Keratinocyte (primary cell): ENCODE results near the gene ACSM3. TPM values are rescaled to one million over a fixed set of nuclear protein-coding genes. Genes with fewer than 3 reads are reported as not detected.

Experiments used
- DNase-seq: peaks from one replicate; pipeline ENCODE4 v3.0.0-alpha.2; 2011; ENCODE audit warnings: low read depth, missing footprints, low spot score
- FAIRE-seq: peaks from 2 replicates; lab custom pipeline; 2011; peaks lifted over from hg19 to GRCh38; lab: Jason Lieb, UNC
- H2AFZ ChIP-seq: 2 replicates; pipeline ENCODE4 v1.6.0; 2012; ENCODE audit warnings: low read length, control low read depth, inconsistent platforms; ENCODE audit not compliant: control insufficient read depth
- H3K27ac ChIP-seq: 2 replicates; pipeline ENCODE4 v1.5.1; 2011; ENCODE audit warnings: low read length; ENCODE audit not compliant: control insufficient read depth, insufficient read depth
- H3K27me3 ChIP-seq: 3 replicates; pipeline ENCODE4 v1.6.0; 2011; ENCODE audit warnings: low read length; ENCODE audit not compliant: control insufficient read depth, insufficient read depth; ENCODE audit errors: extremely low read depth
- H3K36me3 ChIP-seq, 2 experiments: 2 replicates in 1 of 2; 3 replicates in 1 of 2; pipeline ENCODE4 v1.5.1; 2011; ENCODE audit warnings: low read length in 2 of 2, mild to moderate bottlenecking in 1 of 2; ENCODE audit not compliant: control insufficient read depth in 2 of 2, insufficient read depth in 2 of 2; ENCODE audit errors: extremely low read depth in 1 of 2
- H3K4me1 ChIP-seq: 3 replicates; pipeline ENCODE4 v1.5.1; 2011; ENCODE audit warnings: low read length; ENCODE audit not compliant: control insufficient read depth, insufficient read depth; ENCODE audit errors: extremely low read depth
- H3K4me2 ChIP-seq: 3 replicates; pipeline ENCODE4 v1.6.0; 2011; ENCODE audit warnings: low read depth, low read length; ENCODE audit not compliant: control insufficient read depth, insufficient read depth; ENCODE audit errors: extremely low read depth
- H3K4me3 ChIP-seq, 3 experiments: fragments of 200-600 bp in 1 of 3; sonication (generic) in 1 of 3; 2 replicates in 2 of 3; 3 replicates in 1 of 3; pipeline ENCODE4 v1.5.1; 2011 to 2016; ENCODE audit warnings: low read length in 3 of 3, mild to moderate bottlenecking in 3 of 3, control low read depth in 2 of 3, inconsistent platforms in 1 of 3, low read depth in 1 of 3, mixed read lengths in 1 of 3, mixed run types in 1 of 3, moderate library complexity in 1 of 3; ENCODE audit not compliant: control insufficient read depth in 2 of 3, insufficient read depth in 2 of 3; ENCODE audit errors: extremely low read depth in 1 of 3
- H3K79me2 ChIP-seq: 2 replicates; pipeline ENCODE4 v1.6.0; 2012; ENCODE audit warnings: low read length; ENCODE audit not compliant: control insufficient read depth, insufficient read depth
- H3K9ac ChIP-seq: 3 replicates; pipeline ENCODE4 v1.6.0; 2011; ENCODE audit warnings: low read length; ENCODE audit not compliant: control insufficient read depth, insufficient read depth; ENCODE audit errors: extremely low read depth
- H3K9me1 ChIP-seq: 3 replicates; pipeline ENCODE4 v1.6.0; 2011; ENCODE audit warnings: low read length; ENCODE audit not compliant: control insufficient read depth, insufficient read depth; ENCODE audit errors: extremely low read depth
- H3K9me3 ChIP-seq: 2 replicates; pipeline ENCODE4 v1.5.1; 2012; ENCODE audit warnings: low read depth, low read length; ENCODE audit not compliant: control insufficient read depth
- H4K20me1 ChIP-seq: 3 replicates; pipeline ENCODE4 v1.6.0; 2011; ENCODE audit warnings: low read length; ENCODE audit not compliant: control insufficient read depth, insufficient read depth; ENCODE audit errors: extremely low read depth
- EZH2 ChIP-seq: IDR thresholded peaks from one replicate; pipeline ENCODE4 v1.6.1; 2012; ENCODE audit warnings: inconsistent platforms, mild to moderate bottlenecking, low read length, moderate library complexity
- dilution Hi-C: fragments of 300-500 bp; cut with MboI; formaldehyde crosslinking; loops from one replicate; pipeline ENCODE4 v1.7.0; 2020; ENCODE audit warnings: low sequenced_read_pairs; ENCODE audit not compliant: extremely low pct_ligation_motif_present
- polyA plus RNA-seq, 5 experiments: library from polyadenylated mRNA; depleted of rRNA in 3 of 5; stranded (reverse) in 3 of 5; stranded (forward) in 1 of 5; unstranded in 1 of 5; fragments of >200 nt; gene quantifications; 1 replicate in 1 of 5; 2 replicates in 3 of 5; 3 replicates in 1 of 5; pipeline versions ENCODE4 v1.2.1 to v1.2.3, GENCODE V29; 2011 to 2012; ENCODE audit warnings: missing spikeins in 2 of 5, low read depth in 1 of 5, low replicate concordance in 1 of 5
- TF ChIP-seq, protein P1 (sequence below), 3 experiments: IDR thresholded peaks in 1 of 3; conservative IDR thresholded peaks in 1 of 3; optimal IDR thresholded peaks in 1 of 3; 2 replicates in 2 of 3; 3 replicates in 1 of 3; pipeline versions ENCODE3 to v1.5.1; 2011; ENCODE audit warnings: low read length in 3 of 3, mild to moderate bottlenecking in 3 of 3, moderate library complexity in 2 of 3, control low read depth in 1 of 3, inconsistent platforms in 1 of 3; ENCODE audit not compliant: insufficient read depth in 2 of 3; ENCODE audit errors: extremely low read depth in 1 of 3

ACSM3 gene
- polyA plus RNA-seq, 1 donor (not counting 4 experiments of a cell fraction or from before 2014, with no cell fraction given) = 0.38 TPM

DNA sequence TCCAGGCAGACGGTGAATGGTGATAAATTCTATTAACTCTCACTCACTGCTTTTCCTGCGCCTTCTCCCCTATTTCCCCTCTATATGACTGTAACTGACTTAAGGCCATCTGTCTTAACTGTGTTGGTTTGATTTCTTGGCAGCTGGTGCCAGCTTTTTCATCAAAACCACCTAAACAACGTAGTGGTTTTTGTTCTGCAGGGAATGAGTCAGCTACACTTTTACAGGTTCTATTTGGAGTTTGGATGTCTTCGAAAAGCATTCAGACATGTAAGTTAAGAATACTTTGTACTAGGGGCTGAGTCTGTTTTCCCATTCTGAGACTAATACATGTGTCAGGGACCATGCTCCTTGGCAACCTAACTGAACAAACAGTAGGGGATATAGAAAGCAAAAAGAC, 51.0 kb downstream of the ACSM3 start:
- Histone ChIP-seq H3K4me1 (no peaks in the 10 kb centered on the region), H3K27ac (no peak overlapping the region), H3K9me1 (no peaks in the 10 kb centered on the region), H3K27me3 (no peaks in the 10 kb centered on the region), H3K79me2 (no peaks in the 10 kb centered on the region), H4K20me1 (no peaks in the 10 kb centered on the region), H3K4me2 (no peak overlapping the region), H3K4me3 (no peak overlapping the region), H3K9ac (no peak overlapping the region), H3K36me3 (peaks cover 0 to 4% of the 10 kb centered on the region in 2 experiments), H2AFZ (no peak overlapping the region), H3K9me3 (no peaks in the 10 kb centered on the region)
- DNase-seq (no peak), FAIRE-seq (no peak)
- TF ChIP-seq, protein P1, sequence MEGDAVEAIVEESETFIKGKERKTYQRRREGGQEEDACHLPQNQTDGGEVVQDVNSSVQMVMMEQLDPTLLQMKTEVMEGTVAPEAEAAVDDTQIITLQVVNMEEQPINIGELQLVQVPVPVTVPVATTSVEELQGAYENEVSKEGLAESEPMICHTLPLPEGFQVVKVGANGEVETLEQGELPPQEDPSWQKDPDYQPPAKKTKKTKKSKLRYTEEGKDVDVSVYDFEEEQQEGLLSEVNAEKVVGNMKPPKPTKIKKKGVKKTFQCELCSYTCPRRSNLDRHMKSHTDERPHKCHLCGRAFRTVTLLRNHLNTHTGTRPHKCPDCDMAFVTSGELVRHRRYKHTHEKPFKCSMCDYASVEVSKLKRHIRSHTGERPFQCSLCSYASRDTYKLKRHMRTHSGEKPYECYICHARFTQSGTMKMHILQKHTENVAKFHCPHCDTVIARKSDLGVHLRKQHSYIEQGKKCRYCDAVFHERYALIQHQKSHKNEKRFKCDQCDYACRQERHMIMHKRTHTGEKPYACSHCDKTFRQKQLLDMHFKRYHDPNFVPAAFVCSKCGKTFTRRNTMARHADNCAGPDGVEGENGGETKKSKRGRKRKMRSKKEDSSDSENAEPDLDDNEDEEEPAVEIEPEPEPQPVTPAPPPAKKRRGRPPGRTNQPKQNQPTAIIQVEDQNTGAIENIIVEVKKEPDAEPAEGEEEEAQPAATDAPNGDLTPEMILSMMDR (optimal IDR thresholded peaks at IDR 0.05 in 1 of 3, IDR thresholded peaks at IDR 0.05 in 1 of 3, conservative IDR thresholded peaks at IDR 0.05 in 1 of 3; ENCODE audit: extremely low read depth in 1 of 3, insufficient read depth in 2 of 3, low read length in 3 of 3) = no peak
- no peak for TF ChIP-seq EZH2
- dilution Hi-C loops = no loop called here

DNA sequence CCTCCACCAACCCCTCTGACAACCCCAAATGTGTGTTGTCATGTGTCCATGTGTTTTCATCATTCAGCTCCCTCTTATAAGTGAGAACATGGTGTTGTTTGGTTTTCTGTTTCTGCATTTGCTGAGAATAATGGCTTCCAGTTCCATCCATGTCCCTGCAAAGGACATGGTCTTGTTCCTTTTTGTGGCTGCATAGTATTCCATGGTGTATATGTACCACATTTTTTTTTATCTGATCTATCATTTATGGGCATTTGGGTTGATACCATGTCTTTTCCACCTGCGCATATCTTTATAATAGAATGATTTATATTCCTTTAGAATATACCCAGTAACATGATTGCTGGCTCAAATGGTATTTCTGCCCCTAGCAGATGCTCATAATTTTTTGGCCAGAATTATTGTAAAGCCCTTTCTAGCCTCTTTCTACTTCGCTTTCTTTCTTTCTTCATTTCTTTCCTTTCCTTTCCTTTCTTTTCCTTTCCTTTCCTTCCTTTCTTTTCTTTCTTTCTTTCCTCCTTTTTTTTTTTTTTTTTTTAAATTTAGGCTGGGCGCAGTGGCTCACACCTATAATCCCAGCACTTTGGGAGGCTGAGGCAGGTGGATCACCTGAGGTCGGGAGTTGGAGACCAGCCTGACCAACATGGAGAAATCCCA, 55.2 kb downstream of the ACSM3 start:
- Histone ChIP-seq H3K9ac (no peak overlapping the region), H3K9me1 (no peaks in the 10 kb centered on the region), H3K4me1 (no peaks in the 10 kb centered on the region), H3K27ac (no peak overlapping the region), H3K36me3 (peaks cover 0 to 3% of the 10 kb centered on the region in 2 experiments), H4K20me1 (no peaks in the 10 kb centered on the region), H3K9me3 (no peaks in the 10 kb centered on the region), H3K4me3 (no peak overlapping the region), H3K27me3 (no peaks in the 10 kb centered on the region), H3K79me2 (no peaks in the 10 kb centered on the region), H3K4me2 (no peak overlapping the region), H2AFZ (no peak overlapping the region)
- dilution Hi-C loops = no loop called here
- no peak for FAIRE-seq
- no peak for DNase-seq
- TF ChIP-seq, protein P1 (optimal IDR thresholded peaks at IDR 0.05 in 1 of 3, IDR thresholded peaks at IDR 0.05 in 1 of 3, conservative IDR thresholded peaks at IDR 0.05 in 1 of 3; ENCODE audit: extremely low read depth in 1 of 3, insufficient read depth in 2 of 3, low read length in 3 of 3) = no peak
